ENCODE data around the gene CYP3A7.

The CYP3A7 gene

GRCh38 chr7:99733448-99733847, 1.5 kb downstream of the CYP3A7 start:
- H3K4me1 ChIP-seq, result no peaks in the 10 kb centered on the region
- no peak for DNase-seq
- H3K36me3 ChIP-seq, result no peaks in the 10 kb centered on the region
- H3K4me3 ChIP-seq (ENCODE audit: low read depth, low read length), result no peak overlapping the region
- no peaks in the 10 kb centered on the region for H3K9me3 ChIP-seq
- TF ChIP-seq CTCF (IDR thresholded peaks at IDR 0.05; ENCODE audit: low read depth, low read length), result peak; percentile 16
- no peaks in the 10 kb centered on the region; the same call in 1 of the 2 replicates for H3K27me3 ChIP-seq

- TF ChIP-seq CTCF (IDR thresholded peaks at IDR 0.05; ENCODE audit: low read depth, low read length), result no peak
- H3K9me3 ChIP-seq, result no peaks in the 10 kb centered on the region
- no peaks in the 10 kb centered on the region for H3K4me1 ChIP-seq
- H3K4me3 ChIP-seq (ENCODE audit: low read depth, low read length), result no peak overlapping the region
- no peaks in the 10 kb centered on the region; the same call in 1 of the 2 replicates for H3K27me3 ChIP-seq
- H3K36me3 ChIP-seq, result no peaks in the 10 kb centered on the region
- DNase-seq, result no peak
These were observed 2.0 kb downstream of the CYP3A7 start for GRCh38 chr7:99733003-99733402.

GRCh38 chr7:99731638-99732374, 3.2 kb downstream of the CYP3A7 start:
- H3K27me3 ChIP-seq, result no peaks in the 10 kb centered on the region; the same call in 1 of the 2 replicates
- no peaks in the 10 kb centered on the region for H3K36me3 ChIP-seq
- H3K4me3 ChIP-seq (ENCODE audit: low read depth, low read length), result no peak overlapping the region
- TF ChIP-seq CTCF (IDR thresholded peaks at IDR 0.05; ENCODE audit: low read depth, low read length), result no peak
- DNase-seq, result no peak
- H3K9me3 ChIP-seq, result no peaks in the 10 kb centered on the region
- no peaks in the 10 kb centered on the region for H3K4me1 ChIP-seq

- H3K36me3 ChIP-seq, result no peaks in the 10 kb centered on the region
- H3K9me3 ChIP-seq, result no peaks in the 10 kb centered on the region
- no peaks in the 10 kb centered on the region for H3K4me1 ChIP-seq
- DNase-seq, result no peak
- no peaks in the 10 kb centered on the region; the same call in 1 of the 2 replicates for H3K27me3 ChIP-seq
- H3K4me3 ChIP-seq (ENCODE audit: low read depth, low read length), result no peak overlapping the region
- TF ChIP-seq CTCF (IDR thresholded peaks at IDR 0.05; ENCODE audit: low read depth, low read length), result no peak
These were observed 4.0 kb downstream of the CYP3A7 start for GRCh38 chr7:99730992-99731391.

- DNase-seq, result no peak
- no peaks in the 10 kb centered on the region for H3K4me1 ChIP-seq
- no peak overlapping the region for H3K4me3 ChIP-seq (ENCODE audit: low read depth, low read length)
- no peak for TF ChIP-seq CTCF (IDR thresholded peaks at IDR 0.05; ENCODE audit: low read depth, low read length)
- no peaks in the 10 kb centered on the region for H3K36me3 ChIP-seq
- no peaks in the 10 kb centered on the region for H3K9me3 ChIP-seq
- H3K27me3 ChIP-seq, result no peaks in the 10 kb centered on the region; the same call in 1 of the 2 replicates
These were observed 4.7 kb downstream of the CYP3A7 start for GRCh38 chr7:99730238-99730810.
